ENCODE measurements around the gene ACSF3.

DNA sequence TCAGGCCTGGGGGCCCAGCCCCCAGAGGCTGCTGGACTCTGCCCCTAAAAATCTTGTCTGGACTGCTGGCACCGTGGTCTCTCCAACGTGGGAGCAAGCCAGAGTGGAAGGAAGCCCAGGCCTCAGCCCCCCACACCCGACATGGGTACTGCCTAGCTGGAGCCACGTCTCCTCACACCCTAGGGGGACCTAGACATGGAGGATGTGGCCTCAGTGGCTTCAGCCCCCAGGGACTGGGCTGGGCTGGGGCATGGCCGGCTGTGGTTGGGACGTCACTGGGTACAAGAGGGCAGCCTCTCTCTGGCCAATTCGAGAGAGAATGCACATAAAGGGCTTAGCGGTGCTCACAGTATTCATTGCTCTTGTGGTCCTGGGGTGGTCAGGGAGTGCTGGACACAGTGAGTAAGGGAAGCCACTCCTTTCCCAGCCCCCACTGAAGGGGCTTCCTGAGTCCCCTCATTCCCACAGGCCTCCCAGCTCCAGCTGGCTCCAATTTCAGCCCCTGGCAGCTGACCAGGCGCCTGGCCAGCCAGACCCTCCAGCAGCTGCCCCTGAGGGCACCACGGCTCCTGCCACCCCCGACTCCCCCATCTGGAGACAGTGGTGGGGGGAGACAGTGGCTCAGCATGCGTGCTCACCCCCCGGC is 79.0 kb downstream of the ACSF3 start:
- TF ChIP-seq, protein P1, sequence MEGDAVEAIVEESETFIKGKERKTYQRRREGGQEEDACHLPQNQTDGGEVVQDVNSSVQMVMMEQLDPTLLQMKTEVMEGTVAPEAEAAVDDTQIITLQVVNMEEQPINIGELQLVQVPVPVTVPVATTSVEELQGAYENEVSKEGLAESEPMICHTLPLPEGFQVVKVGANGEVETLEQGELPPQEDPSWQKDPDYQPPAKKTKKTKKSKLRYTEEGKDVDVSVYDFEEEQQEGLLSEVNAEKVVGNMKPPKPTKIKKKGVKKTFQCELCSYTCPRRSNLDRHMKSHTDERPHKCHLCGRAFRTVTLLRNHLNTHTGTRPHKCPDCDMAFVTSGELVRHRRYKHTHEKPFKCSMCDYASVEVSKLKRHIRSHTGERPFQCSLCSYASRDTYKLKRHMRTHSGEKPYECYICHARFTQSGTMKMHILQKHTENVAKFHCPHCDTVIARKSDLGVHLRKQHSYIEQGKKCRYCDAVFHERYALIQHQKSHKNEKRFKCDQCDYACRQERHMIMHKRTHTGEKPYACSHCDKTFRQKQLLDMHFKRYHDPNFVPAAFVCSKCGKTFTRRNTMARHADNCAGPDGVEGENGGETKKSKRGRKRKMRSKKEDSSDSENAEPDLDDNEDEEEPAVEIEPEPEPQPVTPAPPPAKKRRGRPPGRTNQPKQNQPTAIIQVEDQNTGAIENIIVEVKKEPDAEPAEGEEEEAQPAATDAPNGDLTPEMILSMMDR (conservative IDR thresholded peaks at IDR 0.05), result no peak
- no peak for TF ChIP-seq EZH2 (IDR thresholded peaks at IDR 0.05; ENCODE audit: low read depth)

Data from PC-9 (cell line).